HG03139 (cell line): ENCODE measurements around the gene PACS2.
"Not testable (repeated sequence)": the region's sequence is repeated elsewhere in the genome, so short reads cannot be mapped to it uniquely, and the experiment has no call there.

Source experiments
- ATAC-seq: cut with Tn5 transposase; IDR thresholded peaks from one replicate; pipeline ENCODE4 v1.9.1; 2021; ENCODE audit not compliant: unreplicated experiment

PACS2 gene

GRCh38 chr14:105313381-105314286 is 914 bp upstream of the PACS2 start:
- peak; percentile 4 for ATAC-seq

GRCh38 chr14:105315211-105315721 is 718 bp downstream of the PACS2 start:
- no peak for ATAC-seq

- no peak for ATAC-seq
These were observed 1.5 kb downstream of the PACS2 start for GRCh38 chr14:105315941-105316576.

GRCh38 chr14:105316577-105316941 is 2.0 kb downstream of the PACS2 start:
- no peak for ATAC-seq

- ATAC-seq: no peak
These were observed 2.5 kb downstream of the PACS2 start for GRCh38 chr14:105316968-105317510.

- ATAC-seq: no peak
These were observed 3.0 kb downstream of the PACS2 start for GRCh38 chr14:105317546-105317945.

GRCh38 chr14:105322791-105323556 is 8.4 kb downstream of the PACS2 start:
- ATAC-seq: no peak

GRCh38 chr14:105323663-105324062 is 9.1 kb downstream of the PACS2 start:
- no peak for ATAC-seq

GRCh38 chr14:105324080-105324778 is 9.7 kb downstream of the PACS2 start:
- no peak for ATAC-seq

- no peak for ATAC-seq
These were observed 10.3 kb downstream of the PACS2 start for GRCh38 chr14:105324871-105325270.

GRCh38 chr14:105325303-105325702 is 10.8 kb downstream of the PACS2 start:
- ATAC-seq: no peak

GRCh38 chr14:105325716-105326567 is 11.4 kb downstream of the PACS2 start:
- no peak for ATAC-seq

GRCh38 chr14:105326568-105326867 is 12.0 kb downstream of the PACS2 start:
- ATAC-seq: no peak

GRCh38 chr14:105326891-105327694 is 12.5 kb downstream of the PACS2 start:
- ATAC-seq: no peak

GRCh38 chr14:105327695-105328045 is 13.1 kb downstream of the PACS2 start:
- ATAC-seq: not testable (repeated sequence)

- ATAC-seq: no peak
These were observed 13.6 kb downstream of the PACS2 start for GRCh38 chr14:105328070-105328677.

GRCh38 chr14:105328678-105329390 is 14.3 kb downstream of the PACS2 start:
- no peak for ATAC-seq
